ENCODE results near the gene MYO15A. TPM values are rescaled to one million over a fixed set of nuclear protein-coding genes. Genes with fewer than 3 reads are reported as not detected.

The MYO15A gene
- total RNA-seq, 1 experiment from 2014 or later = 0.28 TPM

DNA sequence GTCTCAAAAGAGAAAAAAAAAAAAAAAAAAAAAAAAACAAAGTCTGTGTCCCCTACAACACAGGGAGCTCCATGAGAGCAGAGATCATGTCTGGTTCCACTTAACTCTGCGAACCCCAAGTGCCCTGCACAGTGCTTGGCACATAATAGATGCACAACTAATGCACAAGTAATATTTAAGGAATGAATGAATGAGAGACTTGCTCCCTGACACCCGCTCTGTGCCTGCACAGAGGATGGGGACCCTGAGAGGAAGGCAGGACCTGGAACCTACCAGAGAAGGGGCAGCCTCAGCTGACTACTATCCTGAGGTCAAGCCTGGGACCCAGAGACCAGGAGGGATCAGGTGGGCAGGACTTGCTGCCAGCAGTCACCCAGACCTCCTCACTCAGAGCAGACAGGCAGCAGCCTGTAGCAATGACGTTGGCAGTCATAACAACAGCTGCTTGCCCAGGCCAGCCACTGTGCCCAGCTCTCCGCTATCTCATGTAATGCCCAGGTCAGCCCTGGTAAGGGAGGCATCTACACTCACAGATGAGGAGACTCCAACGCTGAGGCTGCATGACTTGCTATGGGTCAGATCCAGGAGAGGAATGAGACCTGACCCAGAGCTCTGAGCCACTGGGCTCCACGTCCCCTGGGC is 2.9 kb downstream of the MYO15A start:
- H3K4me1 ChIP-seq (ENCODE audit: insufficient read depth, low read length, poor library complexity, severe bottlenecking) = peaks cover 12% of the 10 kb centered on the region
- no TSS peak for BruUV-seq (replicated peaks)
- ChIA-PET CTCF (no interaction called here), POLR2A (ENCODE audit: low non-redundant PET) (interaction anchor here (0.6 kb wide), 1 partner anchor 66 kb away, joined by 4 read pairs; no protein-coding TSS in a partner anchor)
- DNase-seq (ENCODE audit: low spot score) = no peak
- no peak overlapping the region for H3K27ac ChIP-seq (ENCODE audit: low read depth, low read length, poor library complexity, severe bottlenecking)
- intact Hi-C loops (cut with micrococcal nuclease; ENCODE audit: unreplicated experiment) = no loop called here
- H3K27me3 ChIP-seq (replicated peaks; ENCODE audit: insufficient read depth, low read depth, low read length, poor library complexity) = no peaks in the 10 kb centered on the region
- TF ChIP-seq, protein P1, sequence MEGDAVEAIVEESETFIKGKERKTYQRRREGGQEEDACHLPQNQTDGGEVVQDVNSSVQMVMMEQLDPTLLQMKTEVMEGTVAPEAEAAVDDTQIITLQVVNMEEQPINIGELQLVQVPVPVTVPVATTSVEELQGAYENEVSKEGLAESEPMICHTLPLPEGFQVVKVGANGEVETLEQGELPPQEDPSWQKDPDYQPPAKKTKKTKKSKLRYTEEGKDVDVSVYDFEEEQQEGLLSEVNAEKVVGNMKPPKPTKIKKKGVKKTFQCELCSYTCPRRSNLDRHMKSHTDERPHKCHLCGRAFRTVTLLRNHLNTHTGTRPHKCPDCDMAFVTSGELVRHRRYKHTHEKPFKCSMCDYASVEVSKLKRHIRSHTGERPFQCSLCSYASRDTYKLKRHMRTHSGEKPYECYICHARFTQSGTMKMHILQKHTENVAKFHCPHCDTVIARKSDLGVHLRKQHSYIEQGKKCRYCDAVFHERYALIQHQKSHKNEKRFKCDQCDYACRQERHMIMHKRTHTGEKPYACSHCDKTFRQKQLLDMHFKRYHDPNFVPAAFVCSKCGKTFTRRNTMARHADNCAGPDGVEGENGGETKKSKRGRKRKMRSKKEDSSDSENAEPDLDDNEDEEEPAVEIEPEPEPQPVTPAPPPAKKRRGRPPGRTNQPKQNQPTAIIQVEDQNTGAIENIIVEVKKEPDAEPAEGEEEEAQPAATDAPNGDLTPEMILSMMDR (conservative IDR thresholded peaks at IDR 0.05; ENCODE audit: low read depth, low read length) = no peak
- no peak for TF ChIP-seq EZH2 (IDR thresholded peaks at IDR 0.05; ENCODE audit: borderline replicate concordance, low read depth, low read length, poor library complexity, severe bottlenecking)
- no peaks in the 10 kb centered on the region for H3K9me3 ChIP-seq (ENCODE audit: low read depth, low read length, poor library complexity, severe bottlenecking)
- no peak overlapping the region for H3K4me3 ChIP-seq (ENCODE audit: low read depth, low read length, poor library complexity, severe bottlenecking)
- peaks cover 2% of the 10 kb centered on the region for H3K36me3 ChIP-seq (ENCODE audit: insufficient read depth, low read length, poor library complexity, severe bottlenecking)

DNA sequence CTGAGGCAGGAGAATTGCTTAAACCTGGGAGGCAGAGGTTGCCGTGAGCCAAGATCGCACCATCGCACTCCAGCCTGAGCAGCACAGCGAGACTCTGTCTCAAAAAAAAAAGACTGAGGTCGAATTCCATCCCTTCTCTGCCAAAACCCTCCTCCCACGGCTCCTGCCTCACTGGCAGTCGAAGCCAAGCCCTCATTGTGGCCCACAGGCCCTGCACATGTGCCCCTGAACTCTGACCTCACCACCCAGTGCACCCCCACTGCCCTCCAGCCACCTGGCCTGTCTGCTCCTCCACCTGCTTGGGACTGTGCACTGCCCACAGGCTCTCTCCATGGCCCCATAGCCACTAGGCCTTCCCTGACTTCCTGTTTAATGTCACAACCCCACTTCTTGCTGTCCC is 7.0 kb downstream of the MYO15A start:
- intact Hi-C loops (cut with micrococcal nuclease; ENCODE audit: unreplicated experiment) = no loop called here
- no peaks in the 10 kb centered on the region for H3K9me3 ChIP-seq (ENCODE audit: low read depth, low read length, poor library complexity, severe bottlenecking)
- H3K4me3 ChIP-seq (ENCODE audit: low read depth, low read length, poor library complexity, severe bottlenecking) = no peak overlapping the region
- ChIA-PET CTCF (no interaction called here), POLR2A (ENCODE audit: low non-redundant PET) (no interaction called here)
- DNase-seq (ENCODE audit: low spot score) = no peak
- no peaks in the 10 kb centered on the region for H3K36me3 ChIP-seq (ENCODE audit: insufficient read depth, low read length, poor library complexity, severe bottlenecking)
- BruUV-seq (replicated peaks) = no TSS peak
- no peaks in the 10 kb centered on the region for H3K27me3 ChIP-seq (replicated peaks; ENCODE audit: insufficient read depth, low read depth, low read length, poor library complexity)
- no peaks in the 10 kb centered on the region for H3K4me1 ChIP-seq (ENCODE audit: insufficient read depth, low read length, poor library complexity, severe bottlenecking)
- no peak for TF ChIP-seq EZH2 (IDR thresholded peaks at IDR 0.05; ENCODE audit: borderline replicate concordance, low read depth, low read length, poor library complexity, severe bottlenecking)
- TF ChIP-seq, protein P1 (conservative IDR thresholded peaks at IDR 0.05; ENCODE audit: low read depth, low read length) = no peak
- no peak overlapping the region for H3K27ac ChIP-seq (ENCODE audit: low read depth, low read length, poor library complexity, severe bottlenecking)

DNA sequence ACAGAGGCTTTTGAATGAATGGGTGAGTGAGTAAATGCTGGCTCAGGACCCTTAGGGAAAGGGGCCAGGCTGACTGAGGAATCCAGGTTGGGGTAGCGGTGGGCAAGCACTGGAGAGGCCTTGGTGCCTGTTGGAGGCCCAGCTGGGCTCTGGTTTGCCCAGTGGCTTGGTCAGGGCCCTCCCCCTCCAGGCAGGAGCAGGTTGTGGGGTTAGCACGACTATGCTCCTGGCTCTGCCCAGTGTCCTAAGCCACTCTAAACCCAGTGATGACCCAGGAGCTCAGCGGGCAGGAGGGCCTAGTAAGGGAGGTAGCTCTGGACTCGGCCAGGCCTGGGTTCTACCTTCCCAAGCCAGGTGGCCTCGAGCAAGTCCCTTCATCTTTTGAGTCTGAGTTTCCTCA is 7.5 kb downstream of the MYO15A start:
- ChIA-PET CTCF (no interaction called here), POLR2A (ENCODE audit: low non-redundant PET) (no interaction called here)
- BruUV-seq (replicated peaks) = no TSS peak
- H3K4me1 ChIP-seq (ENCODE audit: insufficient read depth, low read length, poor library complexity, severe bottlenecking) = no peaks in the 10 kb centered on the region
- no peaks in the 10 kb centered on the region for H3K27me3 ChIP-seq (replicated peaks; ENCODE audit: insufficient read depth, low read depth, low read length, poor library complexity)
- H3K36me3 ChIP-seq (ENCODE audit: insufficient read depth, low read length, poor library complexity, severe bottlenecking) = no peaks in the 10 kb centered on the region
- no peaks in the 10 kb centered on the region for H3K9me3 ChIP-seq (ENCODE audit: low read depth, low read length, poor library complexity, severe bottlenecking)
- no peak overlapping the region for H3K27ac ChIP-seq (ENCODE audit: low read depth, low read length, poor library complexity, severe bottlenecking)
- DNase-seq (ENCODE audit: low spot score) = no peak
- TF ChIP-seq, protein P1 (conservative IDR thresholded peaks at IDR 0.05; ENCODE audit: low read depth, low read length) = no peak
- TF ChIP-seq EZH2 (IDR thresholded peaks at IDR 0.05; ENCODE audit: borderline replicate concordance, low read depth, low read length, poor library complexity, severe bottlenecking) = no peak
- intact Hi-C loops (cut with micrococcal nuclease; ENCODE audit: unreplicated experiment) = no loop called here
- no peak overlapping the region for H3K4me3 ChIP-seq (ENCODE audit: low read depth, low read length, poor library complexity, severe bottlenecking)
